HepG2 (cell line): ENCODE data around the gene KAZN. TPM values are rescaled to one million over a fixed set of nuclear protein-coding genes. Genes with fewer than 3 reads are reported as not detected.

Experiments
- FOXP1 ChIP-seq, 2 experiments: fragments of 450-650 bp in 1 of 2; IDR thresholded peaks; 2 replicates each; pipeline ENCODE4 v1.6.1; 2017 to 2018; ENCODE audit warnings: antibody characterized with exemption in 1 of 2
- HDAC2 ChIP-seq: sonication (generic); formaldehyde crosslinking; IDR thresholded peaks from 2 replicates; pipeline ENCODE4 v1.4.0; 2020; ENCODE audit warnings: missing genetic modification reagents
- HOXD1 ChIP-seq: sonication (generic); formaldehyde crosslinking; IDR thresholded peaks from 2 replicates; pipeline ENCODE4 v1.5.0; 2020; ENCODE audit warnings: missing genetic modification reagents
- KDM3A ChIP-seq: IDR thresholded peaks from 2 replicates; pipeline ENCODE4 v1.6.1; 2018; ENCODE audit warnings: low read depth, missing compliant biosample characterization
- NCOA2 ChIP-seq: sonication (generic); formaldehyde crosslinking; IDR thresholded peaks from 2 replicates; pipeline ENCODE4 v1.8.0; 2022; ENCODE audit warnings: inconsistent platforms
- POLR2AphosphoS5 ChIP-seq: IDR thresholded peaks from 2 replicates; pipeline ENCODE4 v1.6.1; 2012; ENCODE audit warnings: low read depth, low read length
- RAD51 ChIP-seq: fragments of 450-650 bp; IDR thresholded peaks from 2 replicates; pipeline ENCODE4 v1.6.1; 2016; ENCODE audit warnings: borderline replicate concordance
- SKI ChIP-seq: fragments of 450-650 bp; IDR thresholded peaks from one replicate; pipeline ENCODE4 v1.6.1; 2018; ENCODE audit warnings: mild to moderate bottlenecking; ENCODE audit not compliant: partially characterized antibody
- SNAPC2 ChIP-seq: sonication (generic); formaldehyde crosslinking; IDR thresholded peaks from 2 replicates; pipeline ENCODE4 v1.8.1; 2022; ENCODE audit warnings: mild to moderate bottlenecking, missing genetic modification reagents
- SRY ChIP-seq: sonication (generic); formaldehyde crosslinking; IDR thresholded peaks from 2 replicates; pipeline ENCODE4 v1.8.0; 2022; ENCODE audit warnings: mild to moderate bottlenecking, missing genetic modification reagents
- ZC3H13 ChIP-seq: sonication (generic); formaldehyde crosslinking; IDR thresholded peaks from 2 replicates; pipeline ENCODE4 v1.8.1; 2023; ENCODE audit warnings: mild to moderate bottlenecking, missing genetic modification reagents, moderate library complexity
- ZNF124 ChIP-seq: sonication (generic); formaldehyde crosslinking; IDR thresholded peaks from 2 replicates; pipeline ENCODE4 v1.4.0; 2020; ENCODE audit warnings: missing genetic modification reagents
- ZNF232 ChIP-seq: sonication (generic); formaldehyde crosslinking; IDR thresholded peaks from 2 replicates; pipeline ENCODE4 v1.4.0; 2020; ENCODE audit warnings: missing genetic modification reagents, borderline replicate concordance
- ZNF430 ChIP-seq: sonication (generic); formaldehyde crosslinking; IDR thresholded peaks from 2 replicates; pipeline ENCODE4 v1.9.0; 2021; ENCODE audit warnings: mild to moderate bottlenecking, missing genetic modification reagents
- ZNF557 ChIP-seq: sonication (generic); formaldehyde crosslinking; IDR thresholded peaks from 2 replicates; pipeline ENCODE4 v1.4.0; 2020; ENCODE audit warnings: missing genetic modification reagents
- polyA plus RNA-seq, 8 experiments: library from polyadenylated mRNA; depleted of rRNA in 3 of 8; stranded (reverse) in 7 of 8; unstranded in 1 of 8; fragments of >200 nt; fragmentation: Illumina TruSeq in 4 of 8; extraction: Trizol in 4 of 8; gene quantifications; 2 replicates each; pipeline versions ENCODE4 v1.2.1 to v1.2.3, GENCODE V29; 2011 to 2016; ENCODE audit warnings: low read depth in 4 of 8, missing spikeins in 1 of 8, mixed read lengths in 1 of 8; ENCODE audit not compliant: insufficient read depth in 1 of 8
- total RNA-seq, 5 experiments: library from RNA; depleted of rRNA; stranded (reverse); fragments of >200 nt; fragmentation: Illumina TruSeq; extraction: Trizol; gene quantifications; 2 replicates each; pipeline ENCODE4 v1.2.3, GENCODE V29; 2016; ENCODE audit warnings: low read depth in 1 of 5
- TF ChIP-seq, protein P1 (sequence below): sonication (generic); formaldehyde crosslinking; IDR thresholded peaks from 2 replicates; pipeline ENCODE4 v1.4.0; 2020; ENCODE audit warnings: missing genetic modification reagents
- TF ChIP-seq, protein P2 (sequence below): sonication (generic); formaldehyde crosslinking; IDR thresholded peaks from 2 replicates; pipeline ENCODE4 v1.8.0; 2022; ENCODE audit warnings: missing genetic modification reagents, low read depth, mild to moderate bottlenecking, borderline replicate concordance
- TF ChIP-seq, protein P3 (sequence below): sonication (generic); formaldehyde crosslinking; IDR thresholded peaks from 2 replicates; pipeline ENCODE4 v1.5.0; 2020; ENCODE audit warnings: missing genetic modification reagents
- TF ChIP-seq, protein P4 (sequence below): sonication (generic); formaldehyde crosslinking; IDR thresholded peaks from 2 replicates; pipeline ENCODE4 v1.4.0; 2020; ENCODE audit warnings: missing genetic modification reagents

Gene KAZN
- total and polyA plus RNA-seq, 2 of the 13 experiments (the other 11 are each of a cell fraction or from before 2014, with no cell fraction given): 10.4 to 13.5 TPM

DNA sequence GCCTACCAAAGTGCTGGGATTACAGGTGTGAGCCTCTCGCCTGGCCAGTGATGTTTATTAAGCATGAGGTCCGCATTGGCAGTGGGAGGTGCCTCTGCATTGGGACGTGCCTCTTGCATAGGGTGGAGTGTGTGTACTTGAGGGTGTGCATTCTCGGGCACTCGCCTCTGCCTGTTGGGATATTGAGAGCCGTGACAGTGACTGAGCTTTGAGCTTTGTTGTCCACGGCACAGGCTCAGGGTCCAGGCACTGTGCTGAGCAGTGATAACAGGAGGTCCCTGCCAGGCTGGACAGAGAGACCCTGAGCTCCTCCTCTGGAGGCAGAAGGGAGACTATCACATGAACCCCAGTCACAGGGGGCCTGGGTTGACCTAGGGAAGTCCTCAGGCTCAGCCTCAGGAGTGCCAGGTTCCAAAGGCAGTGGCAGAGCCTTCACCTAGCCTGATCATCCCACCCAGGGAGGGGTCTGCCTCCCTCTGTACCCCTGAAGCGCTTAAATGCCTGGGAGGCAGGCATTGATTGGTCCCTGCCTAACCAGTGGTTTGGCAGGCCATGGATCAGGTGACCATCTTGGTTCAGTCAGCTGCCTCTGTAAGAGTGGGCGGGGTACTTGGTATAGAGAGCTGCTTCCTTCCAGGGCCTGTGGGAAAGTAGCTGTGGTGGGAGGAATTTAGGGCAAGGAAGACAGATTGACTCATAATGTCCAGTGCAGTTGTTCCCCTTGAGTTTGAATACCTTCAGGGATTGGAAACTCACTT, 341.2 kb downstream of the KAZN start (continued):
- TF ChIP-seq, protein P1, sequence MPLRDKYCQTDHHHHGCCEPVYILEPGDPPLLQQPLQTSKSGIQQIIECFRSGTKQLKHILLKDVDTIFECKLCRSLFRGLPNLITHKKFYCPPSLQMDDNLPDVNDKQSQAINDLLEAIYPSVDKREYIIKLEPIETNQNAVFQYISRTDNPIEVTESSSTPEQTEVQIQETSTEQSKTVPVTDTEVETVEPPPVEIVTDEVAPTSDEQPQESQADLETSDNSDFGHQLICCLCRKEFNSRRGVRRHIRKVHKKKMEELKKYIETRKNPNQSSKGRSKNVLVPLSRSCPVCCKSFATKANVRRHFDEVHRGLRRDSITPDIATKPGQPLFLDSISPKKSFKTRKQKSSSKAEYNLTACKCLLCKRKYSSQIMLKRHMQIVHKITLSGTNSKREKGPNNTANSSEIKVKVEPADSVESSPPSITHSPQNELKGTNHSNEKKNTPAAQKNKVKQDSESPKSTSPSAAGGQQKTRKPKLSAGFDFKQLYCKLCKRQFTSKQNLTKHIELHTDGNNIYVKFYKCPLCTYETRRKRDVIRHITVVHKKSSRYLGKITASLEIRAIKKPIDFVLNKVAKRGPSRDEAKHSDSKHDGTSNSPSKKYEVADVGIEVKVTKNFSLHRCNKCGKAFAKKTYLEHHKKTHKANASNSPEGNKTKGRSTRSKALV (CRISPR knock-in tag): 0 out of 2 replicates have a peak, but pooled peaks have one; percentile 43
- TF ChIP-seq, protein P2, sequence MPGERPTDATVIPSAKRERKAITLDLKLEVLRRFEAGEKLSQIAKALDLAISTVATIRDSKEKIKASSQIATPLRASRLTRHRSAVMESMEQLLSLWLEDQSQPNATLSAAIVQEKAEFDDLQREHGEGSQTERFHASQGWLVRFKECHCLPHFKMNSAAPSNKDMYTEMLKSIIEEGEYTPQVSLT (CRISPR knock-in tag): no peak
- TF ChIP-seq SRY (CRISPR knock-in tag) (no peak), HOXD1 (CRISPR knock-in tag) (0 out of 2 replicates have a peak, but pooled peaks have one; percentile 36), SNAPC2 (CRISPR knock-in tag) (peak; percentile 47; the same call in 1 of the 2 replicates), NCOA2 (0 out of 2 replicates have a peak, but pooled peaks have one; percentile 27), ZC3H13 (CRISPR knock-in tag) (peak; percentile 42; the same call in 1 of the 2 replicates), KDM3A (peak; percentile 42; the same call in 1 of the 2 replicates), POLR2AphosphoS5 (peak; percentile 71), FOXP1 (IDR thresholded peaks at IDR 0.05) (no peak), FOXP1 (CRISPR knock-in tag; IDR thresholded peaks at IDR 0.05) (peak; percentile 50; the same call in 1 of the 2 replicates), SKI (peak; percentile 55), ZNF124 (CRISPR knock-in tag) (peak; percentile 33; the same call in 1 of the 2 replicates), RAD51 (peak; percentile 68), ZNF232 (CRISPR knock-in tag) (0 out of 2 replicates have a peak, but pooled peaks have one; percentile 17), HDAC2 (CRISPR knock-in tag) (peak; percentile 77), ZNF557 (CRISPR knock-in tag) (0 out of 2 replicates have a peak, but pooled peaks have one; percentile 86), ZNF430 (CRISPR knock-in tag) (peak; percentile 58; the same call in 1 of the 2 replicates)
- TF ChIP-seq, protein P3, sequence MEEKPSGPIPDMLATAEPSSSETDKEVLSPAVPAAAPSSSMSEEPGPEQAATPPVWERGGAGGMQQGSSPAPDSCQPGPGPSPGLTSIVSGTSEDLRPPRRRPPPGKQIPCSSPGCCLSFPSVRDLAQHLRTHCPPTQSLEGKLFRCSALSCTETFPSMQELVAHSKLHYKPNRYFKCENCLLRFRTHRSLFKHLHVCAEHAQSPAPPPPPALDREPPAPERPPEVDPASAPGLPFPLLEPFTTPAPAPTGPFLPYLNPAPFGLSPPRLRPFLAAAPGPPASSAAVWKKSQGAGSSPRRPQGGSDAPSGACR (CRISPR knock-in tag): peak; percentile 82
- TF ChIP-seq, protein P4, sequence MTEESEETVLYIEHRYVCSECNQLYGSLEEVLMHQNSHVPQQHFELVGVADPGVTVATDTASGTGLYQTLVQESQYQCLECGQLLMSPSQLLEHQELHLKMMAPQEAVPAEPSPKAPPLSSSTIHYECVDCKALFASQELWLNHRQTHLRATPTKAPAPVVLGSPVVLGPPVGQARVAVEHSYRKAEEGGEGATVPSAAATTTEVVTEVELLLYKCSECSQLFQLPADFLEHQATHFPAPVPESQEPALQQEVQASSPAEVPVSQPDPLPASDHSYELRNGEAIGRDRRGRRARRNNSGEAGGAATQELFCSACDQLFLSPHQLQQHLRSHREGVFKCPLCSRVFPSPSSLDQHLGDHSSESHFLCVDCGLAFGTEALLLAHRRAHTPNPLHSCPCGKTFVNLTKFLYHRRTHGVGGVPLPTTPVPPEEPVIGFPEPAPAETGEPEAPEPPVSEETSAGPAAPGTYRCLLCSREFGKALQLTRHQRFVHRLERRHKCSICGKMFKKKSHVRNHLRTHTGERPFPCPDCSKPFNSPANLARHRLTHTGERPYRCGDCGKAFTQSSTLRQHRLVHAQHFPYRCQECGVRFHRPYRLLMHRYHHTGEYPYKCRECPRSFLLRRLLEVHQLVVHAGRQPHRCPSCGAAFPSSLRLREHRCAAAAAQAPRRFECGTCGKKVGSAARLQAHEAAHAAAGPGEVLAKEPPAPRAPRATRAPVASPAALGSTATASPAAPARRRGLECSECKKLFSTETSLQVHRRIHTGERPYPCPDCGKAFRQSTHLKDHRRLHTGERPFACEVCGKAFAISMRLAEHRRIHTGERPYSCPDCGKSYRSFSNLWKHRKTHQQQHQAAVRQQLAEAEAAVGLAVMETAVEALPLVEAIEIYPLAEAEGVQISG: peak; percentile 55; the same call in 1 of the 2 replicates
